GM19240 (cell line): ENCODE data around the gene BMPR1B.
A peak's percentile ranks its signal among the peaks of the same experiment; 100 is the strongest.
"Not testable (repeated sequence)": the region's sequence is repeated elsewhere in the genome, so short reads cannot be mapped to it uniquely, and the experiment has no call there.

ENCODE experiments used
- DNase-seq: peaks from one replicate; pipeline ENCODE4 v3.0.0; 2011; ENCODE audit warnings: low spot score; ENCODE audit not compliant: insufficient read length

The BMPR1B gene

GRCh38 chr4:95129821-95130311 is 372.1 kb downstream of the BMPR1B start:
- no peak for DNase-seq

GRCh38 chr4:95134016-95134415 is 376.3 kb downstream of the BMPR1B start:
- DNase-seq, result not testable (repeated sequence)

GRCh38 chr4:95139424-95139823 is 381.7 kb downstream of the BMPR1B start:
- not testable (repeated sequence) for DNase-seq

- no peak for DNase-seq
Measured at GRCh38 chr4:95141361-95141760, 383.6 kb downstream of the BMPR1B start.

GRCh38 chr4:95142932-95143331 is 385.2 kb downstream of the BMPR1B start:
- DNase-seq, result no peak

- DNase-seq, result no peak
Measured at GRCh38 chr4:95151255-95151654, 393.5 kb downstream of the BMPR1B start.

GRCh38 chr4:95153182-95153581 is 395.4 kb downstream of the BMPR1B start:
- no peak for DNase-seq

GRCh38 chr4:95155759-95156451 is 398.1 kb downstream of the BMPR1B start:
- DNase-seq, result no peak

GRCh38 chr4:95156452-95156765 is 398.7 kb downstream of the BMPR1B start:
- DNase-seq, result no peak

GRCh38 chr4:95157596-95157995 is 399.8 kb downstream of the BMPR1B start:
- DNase-seq, result no peak

GRCh38 chr4:95158045-95158444 is 400.3 kb downstream of the BMPR1B start:
- no peak for DNase-seq

- no peak for DNase-seq
Measured at GRCh38 chr4:95158626-95159025, 400.9 kb downstream of the BMPR1B start.

GRCh38 chr4:95159384-95159783 is 401.6 kb downstream of the BMPR1B start:
- no peak for DNase-seq

- DNase-seq, result no peak
Measured at GRCh38 chr4:95161781-95162469, 404.2 kb downstream of the BMPR1B start.

GRCh38 chr4:95162867-95163266 is 405.1 kb downstream of the BMPR1B start:
- no peak for DNase-seq

- DNase-seq, result peak; percentile 38
Measured at GRCh38 chr4:95165926-95166524, 408.3 kb downstream of the BMPR1B start.

- no peak for DNase-seq
Measured at GRCh38 chr4:95167805-95168204, 410.1 kb downstream of the BMPR1B start.

GRCh38 chr4:95170176-95170575 is 412.4 kb downstream of the BMPR1B start:
- no peak for DNase-seq

GRCh38 chr4:95171377-95171776 is 413.6 kb downstream of the BMPR1B start:
- DNase-seq, result not testable (repeated sequence)

- no peak for DNase-seq
Measured at GRCh38 chr4:95178938-95179337, 421.2 kb downstream of the BMPR1B start.

- DNase-seq, result no peak
Measured at GRCh38 chr4:95180531-95181242, 422.9 kb downstream of the BMPR1B start.
